ENCODE data around the gene ELF5. TPM values are rescaled to one million over a fixed set of nuclear protein-coding genes. Genes with fewer than 3 reads are reported as not detected.

Gene ELF5
- total RNA-seq, 1 experiment from 2014 or later = not detected

GRCh38 chr11:34454308-34455032 lies 59.1 kb downstream of the ELF5 start:
- TF ChIP-seq, protein P1, sequence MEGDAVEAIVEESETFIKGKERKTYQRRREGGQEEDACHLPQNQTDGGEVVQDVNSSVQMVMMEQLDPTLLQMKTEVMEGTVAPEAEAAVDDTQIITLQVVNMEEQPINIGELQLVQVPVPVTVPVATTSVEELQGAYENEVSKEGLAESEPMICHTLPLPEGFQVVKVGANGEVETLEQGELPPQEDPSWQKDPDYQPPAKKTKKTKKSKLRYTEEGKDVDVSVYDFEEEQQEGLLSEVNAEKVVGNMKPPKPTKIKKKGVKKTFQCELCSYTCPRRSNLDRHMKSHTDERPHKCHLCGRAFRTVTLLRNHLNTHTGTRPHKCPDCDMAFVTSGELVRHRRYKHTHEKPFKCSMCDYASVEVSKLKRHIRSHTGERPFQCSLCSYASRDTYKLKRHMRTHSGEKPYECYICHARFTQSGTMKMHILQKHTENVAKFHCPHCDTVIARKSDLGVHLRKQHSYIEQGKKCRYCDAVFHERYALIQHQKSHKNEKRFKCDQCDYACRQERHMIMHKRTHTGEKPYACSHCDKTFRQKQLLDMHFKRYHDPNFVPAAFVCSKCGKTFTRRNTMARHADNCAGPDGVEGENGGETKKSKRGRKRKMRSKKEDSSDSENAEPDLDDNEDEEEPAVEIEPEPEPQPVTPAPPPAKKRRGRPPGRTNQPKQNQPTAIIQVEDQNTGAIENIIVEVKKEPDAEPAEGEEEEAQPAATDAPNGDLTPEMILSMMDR (IDR thresholded peaks at IDR 0.05; ENCODE audit: unreplicated experiment) = no peak
- intact Hi-C loops (cut with micrococcal nuclease) = no loop called here
- no peak overlapping the region for H3K4me3 Mint-ChIP-seq (ENCODE audit: unreplicated experiment)
- ChIA-PET POLR2A (interaction anchor here (0.6 kb wide), 1 partner anchor 24 kb away, joined by 3 read pairs; no protein-coding TSS in a partner anchor), CTCF (interaction anchor here (0.6 kb wide), 3 partner anchors 22 to 59 kb away, joined by 3 read pairs; partner anchors contain the start of gene ELF5)
- BruUV-seq (replicated peaks) = no TSS peak
- no peaks in the 10 kb centered on the region for H3K4me1 Mint-ChIP-seq (ENCODE audit: insufficient read depth, unreplicated experiment)
- no peak for DNase-seq (ENCODE audit: unreplicated experiment)
- no peaks in the 10 kb centered on the region for H3K9me3 Mint-ChIP-seq (ENCODE audit: unreplicated experiment)
- H3K27me3 Mint-ChIP-seq (ENCODE audit: insufficient read depth, unreplicated experiment) = no peaks in the 10 kb centered on the region
- H3K27ac Mint-ChIP-seq (ENCODE audit: low read depth, unreplicated experiment) = no peak overlapping the region
- H3K36me3 Mint-ChIP-seq (ENCODE audit: insufficient read depth, unreplicated experiment) = peaks cover 44% of the 10 kb centered on the region

- intact Hi-C loops (cut with micrococcal nuclease) = no loop called here
- peaks cover 31% of the 10 kb centered on the region for H3K36me3 Mint-ChIP-seq (ENCODE audit: insufficient read depth, unreplicated experiment)
- TF ChIP-seq, protein P1 (IDR thresholded peaks at IDR 0.05; ENCODE audit: unreplicated experiment) = no peak
- H3K4me3 Mint-ChIP-seq (ENCODE audit: unreplicated experiment) = no peak overlapping the region
- ChIA-PET CTCF (no interaction called here), POLR2A (interaction anchor here (1.2 to 1.5 kb wide), 2 partner anchors 13 to 34 kb away, joined by 3 to 4 read pairs; no protein-coding TSS in a partner anchor)
- no TSS peak for BruUV-seq (replicated peaks)
- H3K4me1 Mint-ChIP-seq (ENCODE audit: insufficient read depth, unreplicated experiment) = no peaks in the 10 kb centered on the region
- DNase-seq (ENCODE audit: unreplicated experiment) = no peak
- H3K27ac Mint-ChIP-seq (ENCODE audit: low read depth, unreplicated experiment) = no peak overlapping the region
- no peaks in the 10 kb centered on the region for H3K27me3 Mint-ChIP-seq (ENCODE audit: insufficient read depth, unreplicated experiment)
- no peaks in the 10 kb centered on the region for H3K9me3 Mint-ChIP-seq (ENCODE audit: unreplicated experiment)
Measured at GRCh38 chr11:34451053-34451452, 62.5 kb downstream of the ELF5 start.

- TF ChIP-seq, protein P1 (IDR thresholded peaks at IDR 0.05; ENCODE audit: unreplicated experiment) = no peak
- Mint-ChIP-seq H3K27me3 (ENCODE audit: insufficient read depth, unreplicated experiment) (no peaks in the 10 kb centered on the region), H3K4me1 (ENCODE audit: insufficient read depth, unreplicated experiment) (no peaks in the 10 kb centered on the region), H3K36me3 (ENCODE audit: insufficient read depth, unreplicated experiment) (peaks cover 22% of the 10 kb centered on the region), H3K4me3 (ENCODE audit: unreplicated experiment) (no peak overlapping the region), H3K9me3 (ENCODE audit: unreplicated experiment) (no peaks in the 10 kb centered on the region), H3K27ac (ENCODE audit: low read depth, unreplicated experiment) (no peak overlapping the region)
- no peak for DNase-seq (ENCODE audit: unreplicated experiment)
- BruUV-seq (replicated peaks) = no TSS peak
- CTCF ChIA-PET = interaction anchor here (0.8 to 5.6 kb wide), 4 partner anchors 15 to 43 kb away, joined by 3 to 23 read pairs (median 3); no protein-coding TSS in a partner anchor
- POLR2A ChIA-PET = interaction anchor here (2.2 kb wide), 1 partner anchor 9 kb away, joined by 9 read pairs; no protein-coding TSS in a partner anchor
- intact Hi-C loops (cut with micrococcal nuclease) = no loop called here
Measured at GRCh38 chr11:34449013-34449412, 64.6 kb downstream of the ELF5 start.

DNA sequence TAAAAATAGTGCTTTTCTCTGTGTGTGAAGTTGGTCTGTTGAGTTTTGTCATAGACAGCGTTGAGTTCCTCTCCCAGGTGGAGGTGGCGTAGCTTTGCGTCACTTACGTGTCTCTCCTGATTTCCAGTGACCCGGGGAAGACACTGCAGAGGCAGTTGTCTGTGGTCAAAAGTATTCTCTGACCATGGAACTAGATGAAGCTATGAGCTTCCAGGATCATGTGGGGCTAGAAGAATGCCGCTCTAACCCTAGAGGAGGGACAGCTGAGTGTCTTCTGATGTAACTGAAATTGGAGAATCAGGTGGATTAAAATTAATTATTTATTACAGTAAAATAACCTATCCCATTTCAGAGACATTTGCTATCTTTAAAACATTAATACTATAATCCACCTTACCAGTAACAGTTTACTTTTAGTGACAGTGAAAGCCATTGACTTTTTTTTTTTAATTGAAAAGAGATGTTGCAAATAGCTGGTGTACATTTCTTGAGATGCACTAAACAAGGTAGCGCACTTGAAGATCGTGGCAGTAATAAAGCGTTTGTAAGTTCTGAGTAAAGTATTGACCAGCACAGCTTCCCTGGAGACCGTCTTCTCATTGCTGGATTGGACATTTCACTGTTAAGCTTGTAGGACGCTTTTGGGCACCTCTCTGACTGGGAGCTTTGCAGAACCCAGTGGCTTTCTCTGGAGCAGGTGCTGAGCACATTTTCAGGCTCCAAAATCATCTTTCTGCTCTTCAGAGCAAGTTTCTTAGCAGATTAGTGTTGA lies 65.2 kb downstream of the ELF5 start:
- H3K4me3 Mint-ChIP-seq (ENCODE audit: unreplicated experiment) = no peak overlapping the region
- intact Hi-C loops (cut with micrococcal nuclease) = no loop called here
- TF ChIP-seq, protein P1 (IDR thresholded peaks at IDR 0.05; ENCODE audit: unreplicated experiment) = no peak
- BruUV-seq (replicated peaks) = no TSS peak
- H3K4me1 Mint-ChIP-seq (ENCODE audit: insufficient read depth, unreplicated experiment) = no peaks in the 10 kb centered on the region
- POLR2A ChIA-PET = interaction anchor here (2.2 kb wide), 1 partner anchor 9 kb away, joined by 9 read pairs; no protein-coding TSS in a partner anchor
- H3K27ac Mint-ChIP-seq (ENCODE audit: low read depth, unreplicated experiment) = no peak overlapping the region
- H3K36me3 Mint-ChIP-seq (ENCODE audit: insufficient read depth, unreplicated experiment) = peaks cover 17% of the 10 kb centered on the region
- DNase-seq (ENCODE audit: unreplicated experiment) = no peak
- no peaks in the 10 kb centered on the region for H3K27me3 Mint-ChIP-seq (ENCODE audit: insufficient read depth, unreplicated experiment)
- H3K9me3 Mint-ChIP-seq (ENCODE audit: unreplicated experiment) = no peaks in the 10 kb centered on the region
- CTCF ChIA-PET = interaction anchor here (1.0 to 5.6 kb wide), 4 partner anchors 20 to 82 kb away, joined by 3 to 23 read pairs (median 3); no protein-coding TSS in a partner anchor
